Stimulated activated CD4-positive, alpha-beta T cell treated with anti-CD3 and anti-CD28 coated beads, Interleukin-12 subunit alpha, Interleukin-12 subunit beta, amount 100 ng/mL, for 24 hours (primary cell): ENCODE measurements around the gene PRDM9.
"Not testable (repeated sequence)": the region's sequence is repeated elsewhere in the genome, so short reads cannot be mapped to it uniquely, and the experiment has no call there.

Source experiments
- DNase-seq, 2 experiments: peaks; one replicate each; pipeline ENCODE4 v3.0.0-alpha.2; 2020; ENCODE audit warnings: low read depth in 2 of 2

The PRDM9 gene

DNA sequence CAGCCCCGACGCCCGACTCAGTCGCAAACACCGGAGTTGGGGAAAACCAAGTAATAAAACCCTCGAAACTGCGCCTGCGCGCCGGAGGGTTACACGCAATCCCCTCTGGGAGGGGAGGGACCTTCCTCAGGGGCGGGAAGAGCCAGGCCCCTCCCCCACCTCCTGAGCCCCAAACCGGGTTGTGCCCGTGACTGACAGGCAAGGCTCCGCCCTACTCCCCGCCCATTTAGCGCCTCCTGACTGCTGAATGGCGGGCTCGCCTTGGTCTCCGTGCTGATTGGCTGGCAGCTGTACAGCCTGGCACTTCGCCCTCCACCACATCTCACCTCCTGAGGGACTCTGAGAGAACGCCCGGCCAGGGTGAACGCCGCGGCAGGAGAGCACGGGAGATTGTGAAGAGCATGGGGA lies at the start of gene PRDM9:
TSS of gene PRDM9 (plus strand) at position 332 of the 408 bp plus-strand sequence. CDS start 1,425 bp downstream, outside the sequence.
- DNase-seq, result no peak

DNA sequence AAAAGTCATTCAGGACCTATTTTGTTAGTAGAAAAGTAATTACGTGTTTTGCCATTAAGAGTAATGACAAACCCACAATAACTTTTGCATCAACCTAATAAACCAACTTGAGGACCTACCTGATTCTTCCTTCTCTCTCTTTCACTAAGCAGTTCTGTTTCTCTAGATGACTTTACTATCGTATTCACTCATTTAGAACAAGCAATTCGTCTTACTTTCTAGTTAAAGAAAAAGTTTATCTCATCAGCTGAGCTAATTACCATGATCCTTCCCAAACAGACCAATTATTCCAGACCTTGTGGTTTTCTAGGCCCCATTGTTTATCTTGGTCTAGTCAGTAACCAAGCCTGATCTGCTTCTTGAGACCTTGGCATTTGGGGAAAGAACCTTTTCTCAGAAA lies 49.6 kb upstream of the PRDM9 start:
- DNase-seq, result no peak

DNA sequence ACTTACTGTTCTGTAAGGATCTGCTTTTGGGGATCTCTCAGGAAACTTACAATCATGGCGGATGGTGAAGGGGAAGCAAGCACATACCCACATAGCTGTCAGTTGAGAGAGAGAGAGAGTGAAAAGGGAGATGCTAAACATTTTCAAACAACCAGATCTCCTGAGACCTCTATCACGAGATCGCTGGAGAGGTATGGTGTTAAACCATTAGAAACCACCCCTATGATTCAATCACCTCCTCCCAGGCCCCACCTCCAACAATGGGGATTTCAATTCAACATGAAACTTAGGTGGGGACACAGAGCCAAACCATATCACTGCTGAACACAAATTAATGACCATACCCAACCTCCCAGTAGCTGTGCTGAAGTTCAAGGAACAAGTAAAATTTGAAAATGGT lies 48.2 kb upstream of the PRDM9 start:
- no peak for DNase-seq

DNA sequence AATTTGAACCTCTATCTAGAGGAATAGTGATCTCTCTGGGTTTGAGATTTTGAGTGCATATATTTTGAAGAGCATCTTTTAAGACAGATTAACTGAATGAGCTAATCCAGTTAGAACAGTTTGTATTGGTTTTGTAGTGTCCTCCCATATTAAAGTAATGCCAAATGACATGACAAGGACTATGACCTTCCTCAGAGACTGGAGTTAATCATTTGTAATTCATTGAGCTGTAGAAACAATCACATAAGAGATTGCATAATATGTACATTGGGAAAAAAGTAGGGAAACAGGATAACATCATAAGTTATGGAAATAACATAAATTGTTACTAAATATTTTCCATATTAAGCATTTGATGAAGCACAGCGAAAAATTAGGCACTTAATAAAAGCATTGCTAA lies 45.8 kb upstream of the PRDM9 start:
- no peak for DNase-seq

DNA sequence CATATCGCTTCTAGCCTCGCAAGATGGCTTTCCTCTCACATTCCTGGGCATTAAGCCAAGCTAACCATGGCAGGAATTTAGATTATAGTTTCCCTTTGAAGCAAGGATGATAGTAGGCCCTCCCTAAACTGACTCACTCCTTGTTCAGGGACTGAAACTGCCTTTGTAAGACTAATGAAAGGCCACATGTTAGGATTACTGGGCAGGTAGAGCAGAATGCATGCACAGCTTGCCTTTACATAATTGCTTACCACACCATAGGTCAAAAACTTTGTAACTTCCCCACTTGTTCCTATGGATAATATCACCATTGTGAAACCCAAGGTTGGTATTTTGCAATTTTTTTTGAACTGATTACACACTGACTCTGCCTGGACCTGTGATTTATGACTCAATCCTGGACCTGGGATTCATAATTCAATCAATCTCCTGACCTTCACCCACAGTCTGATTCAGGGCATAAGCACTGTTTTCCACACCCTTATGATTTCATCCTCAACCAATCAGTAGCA lies 41.0 kb upstream of the PRDM9 start:
- no peak for DNase-seq

DNA sequence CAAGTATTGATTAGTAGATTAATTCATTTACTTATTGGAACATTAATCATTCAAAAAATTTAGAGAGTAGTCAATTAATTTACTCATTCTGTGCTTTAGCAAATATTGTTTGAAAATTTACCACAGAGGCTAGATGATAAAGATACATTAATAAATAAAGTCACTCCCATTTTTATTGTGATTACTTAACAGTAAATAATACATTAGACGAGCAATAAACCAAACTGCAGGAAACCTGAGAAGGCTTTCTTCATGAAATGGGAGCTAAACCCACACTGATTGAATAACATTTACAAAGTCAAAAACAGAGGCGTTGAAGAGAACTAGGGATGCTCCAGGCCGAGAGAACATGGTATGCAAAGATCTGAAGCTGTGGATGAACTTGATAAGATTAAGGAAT lies 38.8 kb upstream of the PRDM9 start:
- DNase-seq, result no peak

DNA sequence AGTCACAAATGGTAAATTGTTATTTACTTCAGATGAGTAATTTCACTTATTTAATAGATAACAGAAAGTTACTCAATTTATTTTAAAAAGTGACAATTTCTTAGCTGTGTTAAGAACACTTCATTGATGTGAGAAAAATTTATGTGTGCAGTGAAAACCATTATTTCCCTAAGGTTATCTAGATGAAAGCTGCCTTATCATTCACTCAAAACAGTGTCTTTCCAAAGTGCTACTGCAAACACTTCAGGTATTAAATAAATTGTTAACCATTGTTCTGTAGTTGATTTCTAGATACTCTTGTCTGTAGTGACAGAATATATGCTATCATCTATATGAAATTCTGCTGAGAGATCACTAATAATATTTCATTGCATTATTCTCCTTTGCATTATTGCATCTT lies 33.5 kb upstream of the PRDM9 start:
- DNase-seq, result no peak

DNA sequence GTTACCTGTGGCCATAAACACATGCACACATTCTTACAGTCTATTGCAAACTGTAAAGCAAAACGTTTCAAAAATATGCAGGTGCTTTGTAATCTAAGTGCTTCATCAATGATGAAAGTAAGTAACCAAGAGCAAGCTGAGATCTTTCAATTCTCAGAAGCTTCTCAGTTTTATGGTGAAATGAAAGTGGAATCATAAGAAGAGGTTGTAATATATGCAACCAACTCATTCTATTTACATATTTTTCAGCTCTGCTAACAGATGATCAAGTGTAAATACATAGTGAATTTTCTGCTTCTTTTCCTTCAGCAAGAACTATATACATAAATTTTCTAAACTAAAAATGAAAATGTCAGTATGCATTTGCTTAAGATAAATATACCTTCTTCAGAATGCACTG lies 33.1 kb upstream of the PRDM9 start:
- no peak for DNase-seq

DNA sequence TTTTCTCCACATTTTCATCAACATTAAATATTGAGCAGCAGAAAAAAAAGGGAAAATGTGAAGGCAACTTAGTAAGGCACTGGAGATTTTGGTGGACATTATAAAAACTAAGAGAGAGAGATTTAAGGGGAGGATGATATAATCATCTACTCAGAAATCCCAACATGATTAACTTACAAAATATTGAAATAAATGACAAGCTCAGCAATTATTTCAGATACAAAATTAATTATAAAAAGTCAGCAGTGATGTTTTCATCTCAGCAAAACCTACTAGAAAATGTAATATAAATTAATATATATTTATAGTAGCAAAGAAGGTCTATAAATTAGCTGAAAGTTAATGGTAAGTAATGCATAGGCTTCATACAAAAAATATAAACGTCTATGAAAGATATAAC lies 30.8 kb upstream of the PRDM9 start:
- DNase-seq, result no peak

DNA sequence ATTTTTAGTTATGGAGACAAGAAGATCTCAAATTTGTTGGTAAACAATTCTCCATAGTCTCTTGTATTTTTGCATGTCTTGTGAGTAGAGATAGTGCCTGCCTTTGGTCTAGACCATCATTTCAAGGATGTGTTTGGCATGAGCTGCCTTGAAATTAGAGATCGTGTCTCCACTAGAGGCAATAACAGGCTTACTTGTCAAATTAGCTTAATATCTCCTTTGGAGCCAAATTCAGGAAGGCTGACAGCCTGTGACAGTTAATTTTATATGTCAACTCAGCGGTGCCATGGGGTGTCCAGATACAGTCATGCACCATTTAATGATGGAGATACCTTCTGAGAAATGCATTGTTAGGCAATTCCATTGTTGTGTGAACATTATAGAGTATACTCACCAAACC lies 24.8 kb upstream of the PRDM9 start:
- DNase-seq, result no peak

DNA sequence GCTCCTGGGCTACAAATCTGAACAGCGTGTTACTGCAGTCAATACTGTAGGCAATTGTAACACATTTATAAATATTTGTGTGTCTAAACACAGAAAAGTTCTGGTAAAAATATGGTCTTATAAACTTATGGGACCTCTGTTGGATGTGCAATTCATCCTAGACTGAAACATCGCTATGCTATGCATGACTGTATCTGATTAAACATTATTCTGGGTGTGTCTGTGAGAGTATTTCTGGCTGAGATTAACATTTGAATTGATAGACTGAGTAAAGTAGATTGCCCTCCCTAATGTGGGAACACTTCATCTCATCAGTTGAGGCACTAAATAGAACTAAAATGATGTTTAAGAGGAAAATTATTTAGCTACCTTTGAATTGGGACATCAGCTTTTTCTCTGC lies 24.3 kb upstream of the PRDM9 start:
- DNase-seq, result no peak

DNA sequence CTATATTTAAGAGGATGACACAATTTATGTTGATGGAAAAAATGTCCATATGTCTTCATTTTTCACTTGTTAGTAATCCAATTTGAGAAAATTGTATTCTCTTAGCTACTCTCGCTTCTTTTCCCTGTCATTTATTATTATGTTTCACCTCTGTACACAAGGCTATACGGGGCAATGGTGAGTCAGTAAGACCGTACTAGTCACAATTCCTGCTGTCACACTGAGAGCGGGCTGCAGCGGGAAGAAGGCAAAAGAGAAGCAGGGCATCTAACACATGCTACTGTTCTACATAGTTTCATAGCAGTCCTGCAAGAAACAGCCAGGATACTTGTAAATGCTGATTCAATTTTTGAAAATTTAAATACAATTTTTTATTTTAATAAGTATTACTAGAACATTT lies 23.3 kb upstream of the PRDM9 start:
- no peak for DNase-seq

DNA sequence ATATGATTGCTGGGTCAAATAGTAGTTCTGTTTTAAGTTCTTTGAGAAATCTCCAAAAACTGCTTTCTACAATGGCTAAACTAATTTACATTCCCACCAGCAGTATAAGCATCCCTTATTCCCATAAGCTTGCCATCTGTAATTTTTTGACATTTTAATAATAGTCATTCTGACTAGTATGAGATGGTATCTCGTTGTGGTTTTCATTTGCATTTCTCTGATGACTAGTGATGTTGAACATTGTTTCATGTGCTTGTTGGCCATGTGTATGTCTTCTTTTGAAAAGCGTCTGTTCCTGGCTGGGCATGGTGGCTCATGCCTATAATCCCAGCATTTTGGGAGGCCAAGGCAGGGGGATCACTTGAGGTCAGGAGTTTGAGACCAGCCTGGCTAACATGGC lies 21.2 kb upstream of the PRDM9 start:
- not testable (repeated sequence) for DNase-seq

DNA sequence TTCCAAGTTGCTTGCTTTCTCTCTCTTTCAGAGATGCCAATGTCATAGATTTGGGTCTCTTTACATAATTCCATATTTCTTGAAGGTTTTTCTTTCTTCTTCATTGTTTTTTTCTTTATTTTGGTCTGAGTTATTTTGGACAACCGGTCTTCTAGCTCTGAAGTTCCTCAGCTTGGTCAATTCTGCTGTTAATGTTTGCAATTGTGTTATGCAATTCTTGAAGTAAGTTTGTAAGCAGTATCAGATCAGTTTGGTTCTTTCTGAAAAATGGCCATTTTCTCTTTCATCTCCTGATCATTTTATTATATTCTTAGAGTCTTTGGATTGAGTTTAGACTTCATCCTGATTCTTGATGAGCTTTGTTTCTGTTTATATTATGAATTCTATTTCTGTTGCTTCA lies 16.4 kb upstream of the PRDM9 start:
- DNase-seq, result no peak

DNA sequence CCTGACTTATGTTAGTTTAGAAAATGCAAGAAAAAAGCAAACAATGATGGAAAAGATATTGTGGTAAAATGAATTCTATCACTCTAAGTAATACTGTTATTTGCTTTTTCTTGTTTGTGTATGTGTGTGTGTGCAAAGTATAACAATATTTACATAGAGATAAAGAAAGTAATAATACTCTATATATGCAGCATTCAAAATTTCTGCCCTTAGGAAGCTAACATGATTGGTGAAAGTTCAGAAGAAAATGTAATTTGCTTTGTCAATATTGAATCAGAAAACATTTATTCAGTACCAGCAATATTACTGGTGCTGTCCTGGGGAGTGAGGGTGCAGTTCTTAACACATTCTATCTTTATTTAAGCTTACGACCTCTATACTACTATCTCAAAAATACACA lies 12.9 kb upstream of the PRDM9 start:
- no peak for DNase-seq

DNA sequence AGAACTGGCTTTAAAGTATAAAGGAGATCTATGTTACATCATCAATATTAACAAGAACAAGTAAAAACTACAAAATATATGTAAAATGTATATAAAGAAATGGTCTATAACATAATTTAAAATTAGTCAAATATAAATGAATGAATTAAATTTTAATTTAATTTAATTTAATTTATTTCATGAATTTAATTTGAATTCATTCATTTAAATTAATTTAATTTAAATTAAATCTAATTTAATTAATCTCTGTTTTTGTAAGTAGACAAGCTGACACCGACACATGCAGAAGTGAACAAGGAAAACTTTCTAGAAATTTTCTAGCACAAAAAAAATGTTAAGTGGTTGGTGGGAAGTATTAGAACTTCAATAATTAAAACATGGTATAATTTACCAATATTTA lies 10.8 kb upstream of the PRDM9 start:
- DNase-seq, result no peak

DNA sequence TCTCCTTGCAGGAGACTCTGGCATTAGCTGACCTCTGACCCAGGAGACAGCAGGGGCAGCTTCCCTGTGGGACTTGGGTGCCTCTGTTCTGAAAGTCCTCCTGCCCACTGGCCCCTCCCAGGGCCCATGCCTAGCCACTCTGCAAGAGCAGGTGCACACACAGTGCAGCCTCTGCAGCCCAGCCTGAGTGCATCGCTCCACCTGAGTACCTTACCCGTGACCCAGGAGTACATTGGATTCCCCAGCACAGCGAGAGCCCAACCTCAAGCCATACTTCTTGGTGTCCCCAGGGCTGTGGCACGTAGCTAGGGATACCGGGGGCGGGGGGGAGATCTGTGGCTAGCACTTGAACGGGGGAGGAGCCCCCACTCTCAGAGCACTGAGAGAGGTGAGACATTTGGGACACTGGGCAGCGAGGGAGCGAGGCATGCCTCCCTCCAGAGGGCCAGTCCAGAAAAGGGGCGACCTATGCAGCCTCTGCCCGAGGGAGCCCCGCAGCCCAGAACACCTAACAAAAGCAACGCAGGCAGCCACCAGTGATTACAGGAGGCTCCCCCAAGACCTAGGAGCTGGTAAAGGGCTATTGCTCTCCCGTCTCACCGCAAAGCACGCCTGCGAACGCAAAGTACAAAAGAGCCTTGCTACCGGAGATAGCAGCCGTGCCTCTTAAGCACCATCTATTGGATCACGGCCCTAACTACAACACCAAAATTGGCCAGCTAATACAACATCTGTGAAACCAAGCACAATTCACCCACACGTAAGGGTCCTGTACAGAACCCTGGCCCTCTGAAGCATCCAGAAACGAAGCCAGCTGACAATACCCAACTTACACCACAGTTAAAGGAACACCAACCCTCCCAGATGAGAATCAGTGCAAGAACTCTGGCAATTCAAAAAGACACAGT lies 826 bp upstream of the PRDM9 start:
- DNase-seq, result no peak

DNA sequence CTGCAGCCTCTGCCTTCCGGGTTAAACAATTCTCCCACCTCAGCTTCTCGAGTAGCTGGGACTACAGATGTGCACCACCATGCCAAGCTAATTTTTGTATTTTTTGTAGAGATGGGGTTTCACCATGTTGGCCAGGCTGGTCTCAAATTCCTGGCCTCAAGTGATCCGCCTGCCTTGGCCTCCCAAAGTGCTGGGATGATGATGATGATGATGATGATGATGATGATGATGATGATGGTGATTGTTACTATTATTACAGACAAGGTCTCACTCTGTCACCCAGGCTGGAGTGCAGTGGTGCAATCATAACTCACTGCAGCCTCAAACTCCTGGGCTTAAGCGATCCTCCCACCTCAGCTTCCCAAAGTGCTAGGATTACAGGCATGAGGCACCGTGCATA lies 3.0 kb downstream of the PRDM9 start:
- not testable (repeated sequence) for DNase-seq

DNA sequence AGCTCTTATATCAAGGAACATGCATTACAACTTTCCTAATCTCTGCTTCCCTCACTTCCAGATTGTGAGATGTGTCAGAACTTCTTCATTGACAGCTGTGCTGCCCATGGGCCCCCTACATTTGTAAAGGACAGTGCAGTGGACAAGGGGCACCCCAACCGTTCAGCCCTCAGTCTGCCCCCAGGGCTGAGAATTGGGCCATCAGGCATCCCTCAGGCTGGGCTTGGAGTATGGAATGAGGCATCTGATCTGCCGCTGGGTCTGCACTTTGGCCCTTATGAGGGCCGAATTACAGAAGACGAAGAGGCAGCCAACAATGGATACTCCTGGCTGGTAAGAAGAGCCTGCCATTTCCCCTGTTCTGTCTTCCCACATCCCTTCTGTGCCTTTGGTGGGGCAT lies 15.1 kb downstream of the PRDM9 start:
- DNase-seq, result no peak

DNA sequence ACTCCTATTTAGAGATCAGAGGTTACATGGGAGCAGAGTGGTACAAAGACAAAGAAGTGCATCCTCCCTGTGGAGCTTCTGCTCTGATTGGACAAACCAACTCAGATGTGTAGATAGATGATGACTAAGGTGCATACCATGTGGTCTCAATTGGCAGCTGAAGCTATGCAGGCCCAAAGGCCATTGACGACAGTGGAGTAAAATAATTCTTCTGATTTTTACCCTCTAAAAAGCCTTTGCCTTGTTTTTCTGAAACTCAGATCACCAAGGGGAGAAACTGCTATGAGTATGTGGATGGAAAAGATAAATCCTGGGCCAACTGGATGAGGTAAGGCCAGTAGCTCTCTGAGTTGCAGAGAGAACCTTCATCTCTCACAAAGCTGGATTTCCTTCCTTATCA lies 15.6 kb downstream of the PRDM9 start:
- DNase-seq, result no peak

DNA sequence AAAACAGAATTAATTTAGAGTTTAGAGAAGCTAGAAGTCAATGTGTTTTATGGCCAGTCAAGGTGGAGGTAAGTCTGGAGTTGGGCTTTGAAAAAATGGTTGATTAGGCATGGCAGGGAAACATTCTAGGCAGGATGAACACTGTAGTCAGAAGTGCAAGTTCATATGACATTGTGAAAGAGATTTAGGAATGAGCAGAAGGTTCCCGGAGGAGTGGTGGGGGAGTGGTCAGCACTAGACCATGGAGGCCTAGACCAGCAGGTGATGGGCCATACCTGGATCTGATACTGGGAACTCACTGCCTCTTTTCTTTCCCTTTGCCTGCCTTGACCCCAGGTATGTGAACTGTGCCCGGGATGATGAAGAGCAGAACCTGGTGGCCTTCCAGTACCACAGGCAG lies 16.6 kb downstream of the PRDM9 start:
- DNase-seq, result no peak

DNA sequence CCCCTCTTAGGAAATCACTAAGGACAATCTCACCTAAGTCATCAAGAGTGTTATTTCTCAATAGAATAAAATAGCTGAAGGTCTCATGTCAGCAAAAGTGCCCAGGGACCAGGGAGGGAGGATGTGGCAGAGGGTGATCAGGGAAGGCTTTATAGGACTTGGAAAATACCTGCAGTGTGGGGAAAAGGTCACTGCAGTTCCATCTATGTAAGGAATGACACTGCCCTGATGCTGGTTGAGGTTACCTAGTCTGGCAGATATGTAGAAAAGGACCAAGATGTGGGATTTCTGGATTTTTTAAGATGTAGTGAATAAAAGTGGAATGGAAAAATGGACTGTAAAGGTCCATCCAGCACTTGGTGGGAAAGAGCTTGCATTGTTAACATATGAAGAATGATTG lies 18.3 kb downstream of the PRDM9 start:
- no peak for DNase-seq

DNA sequence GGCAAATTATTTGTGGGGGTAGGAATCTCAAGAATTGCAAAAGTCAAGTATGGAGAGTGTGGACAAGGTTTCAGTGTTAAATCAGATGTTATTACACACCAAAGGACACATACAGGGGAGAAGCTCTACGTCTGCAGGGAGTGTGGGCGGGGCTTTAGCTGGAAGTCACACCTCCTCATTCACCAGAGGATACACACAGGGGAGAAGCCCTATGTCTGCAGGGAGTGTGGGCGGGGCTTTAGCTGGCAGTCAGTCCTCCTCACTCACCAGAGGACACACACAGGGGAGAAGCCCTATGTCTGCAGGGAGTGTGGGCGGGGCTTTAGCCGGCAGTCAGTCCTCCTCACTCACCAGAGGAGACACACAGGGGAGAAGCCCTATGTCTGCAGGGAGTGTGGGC lies 19.2 kb downstream of the PRDM9 start:
- not testable (repeated sequence) for DNase-seq
